CD14-positive monocyte (primary cell): ENCODE results near the gene GRK3. TPM values are rescaled to one million over a fixed set of nuclear protein-coding genes. Genes with fewer than 3 reads are reported as not detected.
A peak's percentile ranks its signal among the peaks of the same experiment; 100 is the strongest.

Source experiments
- DNase-seq, 3 donors: peaks; one replicate each; pipeline ENCODE4 v3.0.0-alpha.2; 2011 to 2022
- H2AFZ ChIP-seq: 2 replicates; pipeline ENCODE4 v1.6.0; 2012; ENCODE audit warnings: mild to moderate bottlenecking, low read depth, low read length, inconsistent platforms; ENCODE audit not compliant: insufficient read depth, poor library complexity, severe bottlenecking
- H3K27ac ChIP-seq, 2 donors: 1 replicate in 1 of 2; 2 replicates in 1 of 2; pipeline ENCODE4 v1.5.1; 2012 to 2013; ENCODE audit warnings: low read length in 2 of 2, control low read depth in 1 of 2, inconsistent platforms in 1 of 2, low read depth in 1 of 2, mild to moderate bottlenecking in 1 of 2
- H3K27me3 ChIP-seq, 2 donors: one replicate each; pipeline versions ENCODE4 v1.6.0 to v1.6.1; 2011 to 2013; ENCODE audit warnings: low read length in 2 of 2; ENCODE audit not compliant: control insufficient read depth in 2 of 2, insufficient read depth in 2 of 2
- H3K36me3 ChIP-seq, 2 donors: replicated peaks in 1 of 2; 1 replicate in 1 of 2; 2 replicates in 1 of 2; pipeline versions ENCODE4 v1.5.1 to v1.6.1; 2012 to 2013; ENCODE audit warnings: low read length in 2 of 2, control low read depth in 1 of 2, inconsistent platforms in 1 of 2, mild to moderate bottlenecking in 1 of 2; ENCODE audit not compliant: insufficient read depth in 2 of 2, control insufficient read depth in 1 of 2
- H3K4me1 ChIP-seq, 2 donors: 1 replicate in 1 of 2; 2 replicates in 1 of 2; pipeline versions ENCODE4 v1.5.1 to v1.6.1; 2012 to 2013; ENCODE audit warnings: low read length in 2 of 2, control low read depth in 1 of 2, inconsistent platforms in 1 of 2, mild to moderate bottlenecking in 1 of 2, moderate library complexity in 1 of 2; ENCODE audit not compliant: insufficient read depth in 2 of 2, control insufficient read depth in 1 of 2
- H3K4me2 ChIP-seq: replicated peaks from 2 replicates; pipeline ENCODE3; 2012; ENCODE audit warnings: low read length, moderate library complexity, mild to moderate bottlenecking; ENCODE audit not compliant: poor library complexity, severe bottlenecking; ENCODE audit errors: extremely low read depth
- H3K4me3 ChIP-seq, 3 experiments: fragments of 200-600 bp in 1 of 3; sonication (generic) in 1 of 3; replicated peaks in 1 of 3; 1 replicate in 2 of 3; 2 replicates in 1 of 3; pipeline ENCODE4 v1.5.1; 2011 to 2013; ENCODE audit warnings: low read length in 3 of 3, mild to moderate bottlenecking in 3 of 3, control low read depth in 2 of 3, low read depth in 2 of 3, inconsistent platforms in 1 of 3, moderate library complexity in 1 of 3
- H3K79me2 ChIP-seq: 2 replicates; pipeline ENCODE4 v1.6.0; 2012; ENCODE audit warnings: mild to moderate bottlenecking, control low read depth, inconsistent platforms, low read length, moderate library complexity; ENCODE audit not compliant: insufficient read depth
- H3K9ac ChIP-seq: 2 replicates; pipeline ENCODE4 v1.6.0; 2017; ENCODE audit warnings: low read length, mild to moderate bottlenecking; ENCODE audit not compliant: insufficient read depth, poor library complexity, severe bottlenecking
- H3K9me3 ChIP-seq, 2 donors: replicated peaks in 1 of 2; 1 replicate in 1 of 2; 2 replicates in 1 of 2; pipeline versions ENCODE4 v1.5.1 to v1.6.1; 2012 to 2013; ENCODE audit warnings: low read length in 2 of 2, control low read depth in 1 of 2; ENCODE audit not compliant: control insufficient read depth in 1 of 2, insufficient read depth in 1 of 2
- H4K20me1 ChIP-seq: 2 replicates; pipeline ENCODE4 v1.6.0; 2012; ENCODE audit warnings: mild to moderate bottlenecking, low read length, control low read depth, moderate library complexity; ENCODE audit not compliant: insufficient read depth
- H3K27ac Mint-ChIP-seq, 7 donors: one replicate each; pipeline ENCODE4 v1.8.0; 2020; ENCODE audit warnings: mild to moderate bottlenecking in 7 of 7, mixed read lengths in 7 of 7, moderate library complexity in 6 of 7, inconsistent platforms in 2 of 7
- H3K27me3 Mint-ChIP-seq, 3 donors: one replicate each; pipeline ENCODE4 v1.8.0; 2021 to 2022; ENCODE audit warnings: low read depth in 3 of 3, mild to moderate bottlenecking in 3 of 3, mixed read lengths in 3 of 3, moderate library complexity in 3 of 3, inconsistent platforms in 1 of 3
- H3K36me3 Mint-ChIP-seq, 2 donors: one replicate each; pipeline ENCODE4 v1.8.0; 2020; ENCODE audit warnings: mixed read lengths in 2 of 2, inconsistent platforms in 1 of 2, mild to moderate bottlenecking in 1 of 2
- H3K4me1 Mint-ChIP-seq: one replicate; pipeline ENCODE4 v1.8.0; 2020; ENCODE audit warnings: mild to moderate bottlenecking, mixed read lengths
- H3K4me3 Mint-ChIP-seq, 2 donors: one replicate each; pipeline ENCODE4 v1.8.0; 2020; ENCODE audit warnings: mild to moderate bottlenecking in 2 of 2, mixed read lengths in 2 of 2, moderate library complexity in 1 of 2
- H3K9me3 Mint-ChIP-seq, 7 donors: one replicate each; pipeline ENCODE4 v1.8.0; 2020 to 2022; ENCODE audit warnings: mixed read lengths in 7 of 7, mild to moderate bottlenecking in 6 of 7, moderate library complexity in 6 of 7, inconsistent platforms in 2 of 7
- CTCF ChIP-seq: fragments of 200-600 bp; IDR thresholded peaks from one replicate; pipeline ENCODE4 v1.8.0; 2022; ENCODE audit warnings: antibody characterized with exemption, mild to moderate bottlenecking
- WGBS: methylation state at CpG from one replicate; pipeline ENCODE4 v1.1.5; 2013; ENCODE audit warnings: missing lambda C conversion rate; ENCODE audit not compliant: insufficient coverage; 5-methylcytosine and 5-hydroxymethylcytosine counted together
- intact Hi-C, 2 donors: fragments of 100-400 bp; cut with micrococcal nuclease; formaldehyde crosslinking; loops; one replicate each; pipeline versions ENCODE4 v1.15.0 to v1.15.1; 2023
- polyA plus RNA-seq, 3 donors: library from polyadenylated mRNA; depleted of rRNA in 1 of 3; unstranded in 2 of 3; stranded (reverse) in 1 of 3; fragments of 300-500 nt in 2 of 3; fragments of >200 nt in 1 of 3; fragmentation: Illumina TruSeq in 2 of 3; gene quantifications; 1 replicate in 2 of 3; 2 replicates in 1 of 3; pipeline ENCODE4 v1.2.3, GENCODE V29; 2012 to 2021

GRK3 gene
- polyA plus RNA-seq, 3 donors = 8.3 to 33.3 (median 9.6) TPM

- Mint-ChIP-seq H3K4me3 (no peak overlapping the region), H3K9me3 (no peaks in the 10 kb centered on the region), H3K27ac (no peak overlapping the region), H3K36me3 (peaks cover 84 to 95% of the 10 kb centered on the region in 2 donors), H3K4me1 (no peaks in the 10 kb centered on the region), H3K27me3 (no peaks in the 10 kb centered on the region)
- Histone ChIP-seq H3K79me2 (no peaks in the 10 kb centered on the region), H3K9ac (no peak overlapping the region), H3K27me3 (no peaks in the 10 kb centered on the region), H3K4me3 (no peak overlapping the region), H3K36me3 (peaks cover 86 to 95% of the 10 kb centered on the region in 2 donors), H3K9me3 (no peaks in the 10 kb centered on the region), H3K27ac (no peak overlapping the region), H3K4me2 (no peak overlapping the region), H3K4me1 (no peaks in the 10 kb centered on the region), H4K20me1 (peaks cover 68% of the 10 kb centered on the region), H2AFZ (no peak overlapping the region)
- 100% methylated on average over 1 of the region's 6 CpGs for WGBS
- TF ChIP-seq CTCF = no peak
- DNase-seq = no peak
- intact Hi-C loops = no loop called here
These were observed 147.0 kb downstream of the GRK3 start for GRCh38 chr22:25711491-25711890.

DNA sequence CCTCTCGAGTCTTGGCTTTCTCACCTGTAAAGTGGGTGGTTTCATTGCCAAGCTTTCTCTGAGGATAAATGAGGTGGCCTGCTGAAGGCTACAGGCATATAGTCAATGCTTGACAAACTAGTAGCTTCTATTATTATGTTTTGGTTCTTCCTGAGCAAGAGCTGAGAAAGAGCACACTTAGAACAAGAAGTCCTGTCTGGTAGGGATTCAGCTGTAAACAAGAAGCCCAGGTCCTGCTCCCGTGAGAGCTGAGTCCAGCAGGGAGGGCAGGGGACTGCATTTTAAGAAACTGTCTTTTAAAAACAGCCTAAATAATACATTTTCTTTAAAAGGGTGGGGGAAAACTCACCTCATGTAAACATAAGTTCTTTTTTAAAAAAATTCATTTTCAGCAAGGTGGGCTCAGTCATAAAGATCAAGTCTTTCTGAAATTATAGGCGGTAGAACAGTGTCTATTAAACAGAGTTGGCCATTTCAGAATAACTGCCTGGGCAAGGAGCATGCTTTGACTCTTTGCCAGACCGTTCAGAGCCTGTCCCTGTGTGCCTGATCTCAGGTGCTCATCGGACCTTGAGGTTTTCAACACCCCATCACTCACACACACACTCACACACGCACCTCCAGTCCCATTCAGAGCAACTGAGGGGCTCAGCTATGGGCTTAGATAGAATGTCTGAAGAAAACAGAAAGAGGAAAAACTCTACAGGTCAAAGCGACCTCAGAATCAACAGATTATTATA lies 148.4 kb downstream of the GRK3 start:
- no peaks in the 10 kb centered on the region for H3K27me3 Mint-ChIP-seq
- H3K36me3 Mint-ChIP-seq = peaks cover 83 to 95% of the 10 kb centered on the region in 2 donors
- H3K4me1 Mint-ChIP-seq = no peaks in the 10 kb centered on the region
- Histone ChIP-seq H2AFZ (no peak overlapping the region), H3K9ac (no peak overlapping the region), H3K36me3 (peaks cover 87 to 95% of the 10 kb centered on the region in 2 donors), H3K27me3 (no peaks in the 10 kb centered on the region), H3K9me3 (no peaks in the 10 kb centered on the region), H3K79me2 (no peaks in the 10 kb centered on the region), H3K4me3 (no peak overlapping the region), H3K4me2 (no peak overlapping the region), H3K27ac (no peak overlapping the region), H4K20me1 (peaks cover 70% of the 10 kb centered on the region), H3K4me1 (no peaks in the 10 kb centered on the region)
- DNase-seq = no peak
- 100% methylated on average over 2 of the region's 7 CpGs for WGBS
- TF ChIP-seq CTCF = no peak
- peak overlapping the region in 1 of 7 donors; percentile 26 for H3K27ac Mint-ChIP-seq
- no peak overlapping the region for H3K4me3 Mint-ChIP-seq
- intact Hi-C loops = no loop called here
- no peaks in the 10 kb centered on the region for H3K9me3 Mint-ChIP-seq
